ENCODE data around the gene HADHB.
"Not testable (repeated sequence)": the region's sequence is repeated elsewhere in the genome, so short reads cannot be mapped to it uniquely, and the experiment has no call there.

The HADHB gene

DNA sequence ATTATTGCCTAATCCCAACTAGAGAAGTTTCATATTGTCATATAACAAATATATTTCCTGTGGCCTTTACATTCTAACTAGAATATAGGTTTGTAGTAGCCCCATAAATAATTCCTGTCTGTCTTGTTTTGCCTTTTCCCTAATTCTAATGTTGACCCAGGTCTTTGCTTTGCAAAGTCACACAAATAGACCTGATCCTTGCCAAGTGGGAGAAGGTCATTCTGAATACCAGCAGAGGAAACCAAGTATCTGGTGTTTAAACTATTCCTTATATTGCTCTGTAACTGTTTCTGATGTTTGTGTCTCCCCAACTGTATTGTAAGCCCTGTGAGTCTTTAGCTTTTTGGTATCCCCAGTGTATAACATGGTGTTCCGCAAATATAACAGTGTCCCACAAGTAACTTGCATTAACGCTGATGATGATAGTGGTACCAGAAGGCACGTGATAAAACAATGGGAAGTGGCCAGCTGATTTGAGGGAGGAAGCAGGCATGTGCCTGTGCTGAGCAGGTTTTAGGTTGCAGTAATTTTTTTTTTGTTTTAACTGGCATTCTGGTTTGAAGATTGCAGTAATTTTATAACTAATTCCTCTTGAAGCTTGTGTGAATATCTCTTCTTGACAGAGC lies 11.1 kb downstream of the HADHB start:
- no peak overlapping the region for H3K4me3 Mint-ChIP-seq
- H3K4me1 Mint-ChIP-seq (ENCODE audit: low read depth in 2 of 2) = peaks cover 11 to 14% of the 10 kb centered on the region in 2 donors
- H3K9me3 Mint-ChIP-seq = no peaks in the 10 kb centered on the region
- ATAC-seq (replicated peaks) (no peak), DNase-seq (no peak)
- H3K27ac Mint-ChIP-seq = no peak overlapping the region
- no peaks in the 10 kb centered on the region for H3K27me3 Mint-ChIP-seq
- peaks cover 15% of the 10 kb centered on the region for H3K36me3 Mint-ChIP-seq (ENCODE audit: insufficient read depth)

DNA sequence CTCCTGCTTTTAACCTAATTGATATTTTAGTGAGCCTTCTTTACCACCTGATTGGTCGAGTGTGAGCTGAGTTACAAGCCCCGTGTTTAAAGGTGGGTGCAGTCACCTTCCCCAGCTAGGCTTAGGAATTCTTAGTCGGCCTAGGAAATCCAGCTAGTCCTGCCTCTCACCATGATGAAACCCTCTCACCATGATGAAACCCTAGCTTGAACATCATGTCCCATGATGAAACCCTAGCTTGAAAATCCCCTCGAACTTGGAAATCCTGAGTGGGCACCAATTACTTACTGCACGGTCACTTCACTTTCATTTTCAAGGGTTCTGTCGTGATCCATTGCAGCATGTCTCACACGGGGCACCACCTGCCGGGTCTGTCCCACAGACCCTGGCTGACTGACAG lies 14.1 kb downstream of the HADHB start:
- not testable (repeated sequence) for H3K27ac Mint-ChIP-seq; DNase-seq; H3K4me3 Mint-ChIP-seq; H3K27me3 Mint-ChIP-seq; H3K9me3 Mint-ChIP-seq; H3K4me1 Mint-ChIP-seq (ENCODE audit: low read depth in 2 of 2); ATAC-seq (replicated peaks)
- peaks cover 15% of the 10 kb centered on the region for H3K36me3 Mint-ChIP-seq (ENCODE audit: insufficient read depth)

DNA sequence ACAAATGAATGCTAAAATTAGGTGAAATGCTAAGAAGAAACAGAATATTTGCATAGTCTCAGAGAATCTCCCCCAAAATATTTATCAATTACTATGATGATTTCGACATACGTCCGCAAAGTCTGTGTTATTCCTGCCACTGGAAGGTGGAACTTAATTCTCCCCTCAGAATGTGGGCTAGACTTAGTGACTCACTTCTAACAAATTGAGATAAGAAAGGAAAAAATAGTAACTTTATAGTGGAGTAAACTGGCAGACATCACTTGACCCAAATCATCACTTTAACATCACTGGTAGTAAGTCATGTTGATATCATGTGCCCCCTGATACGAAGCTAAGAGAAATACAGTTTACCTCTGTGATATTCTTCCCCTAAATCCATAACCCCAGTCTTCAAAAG lies 23.5 kb downstream of the HADHB start:
- H3K9me3 Mint-ChIP-seq = no peaks in the 10 kb centered on the region
- no peak overlapping the region for H3K27ac Mint-ChIP-seq
- peaks cover 0 to 4% of the 10 kb centered on the region in 2 donors for H3K4me1 Mint-ChIP-seq (ENCODE audit: low read depth in 2 of 2)
- H3K4me3 Mint-ChIP-seq = no peak overlapping the region
- ATAC-seq (replicated peaks) (no peak), DNase-seq (no peak)
- H3K36me3 Mint-ChIP-seq (ENCODE audit: insufficient read depth) = peaks cover 43% of the 10 kb centered on the region
- no peaks in the 10 kb centered on the region for H3K27me3 Mint-ChIP-seq

DNA sequence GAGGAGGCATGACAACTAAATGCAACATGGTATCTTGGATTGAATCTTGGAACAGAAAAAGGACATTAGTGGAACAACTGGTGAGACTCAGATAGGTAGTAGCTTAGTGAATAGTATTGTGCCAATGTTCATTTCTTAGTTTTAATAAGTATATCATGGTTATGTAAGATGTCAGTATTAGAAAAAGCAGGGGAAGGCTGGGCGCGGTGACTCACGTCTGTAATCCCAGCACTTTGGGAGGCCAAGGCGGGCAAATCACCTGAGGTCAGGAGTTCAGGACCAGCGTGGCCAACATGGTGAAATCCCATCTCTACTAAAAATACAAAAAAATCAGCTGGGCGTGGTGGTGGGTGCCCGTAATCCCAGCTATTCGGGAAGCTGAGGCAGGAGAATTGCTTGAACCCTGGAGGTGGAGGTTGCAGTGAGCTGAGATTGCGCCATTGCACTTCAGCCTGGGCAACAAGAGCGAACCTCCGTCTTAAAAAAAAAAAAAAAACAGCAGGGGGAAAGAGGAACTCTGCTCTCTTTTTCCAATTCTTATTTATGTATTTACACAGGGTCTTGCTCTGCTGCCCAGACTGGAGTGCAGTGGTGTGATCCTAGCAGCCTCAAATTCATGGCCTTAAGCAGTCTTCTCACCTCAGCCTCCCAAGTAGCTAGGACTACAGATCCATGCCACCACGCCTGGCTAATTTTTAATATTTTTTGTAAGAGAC lies 24.1 kb downstream of the HADHB start:
- DNase-seq; ATAC-seq (replicated peaks); H3K4me3 Mint-ChIP-seq; H3K27ac Mint-ChIP-seq; H3K9me3 Mint-ChIP-seq; H3K4me1 Mint-ChIP-seq (ENCODE audit: low read depth in 2 of 2); H3K27me3 Mint-ChIP-seq: not testable (repeated sequence)
- peaks cover 49% of the 10 kb centered on the region for H3K36me3 Mint-ChIP-seq (ENCODE audit: insufficient read depth)

DNA sequence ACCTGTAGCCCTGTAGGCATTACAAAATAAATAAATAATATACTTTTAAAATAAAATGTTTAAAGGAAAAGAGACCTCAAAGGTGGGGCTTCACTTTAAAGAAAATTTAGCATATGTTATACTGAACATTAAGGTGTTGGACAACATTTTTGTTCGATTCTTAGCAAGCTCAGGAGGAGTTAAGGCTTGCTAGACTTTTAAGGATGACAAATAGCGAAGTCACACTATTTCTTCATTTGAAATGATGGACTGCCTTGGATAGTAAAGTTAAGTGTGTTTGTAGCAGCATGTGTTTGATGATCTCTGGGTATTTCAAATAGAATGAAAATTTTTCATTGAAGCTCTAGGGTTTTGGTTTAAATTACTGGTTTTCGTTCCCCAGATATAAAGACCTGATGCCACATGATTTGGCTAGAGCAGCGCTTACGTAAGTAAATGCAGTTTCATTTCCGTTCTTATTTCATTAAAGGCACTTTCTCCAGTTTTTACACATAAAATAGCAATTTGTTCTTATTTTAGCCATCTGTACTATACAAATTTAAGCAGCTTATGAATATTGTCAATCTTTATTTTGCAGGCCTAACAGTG lies 24.9 kb downstream of the HADHB start:
- H3K27ac Mint-ChIP-seq = peak overlapping the region in 1 of 2 donors; percentile 1
- ATAC-seq (replicated peaks) = no peak
- H3K4me1 Mint-ChIP-seq (ENCODE audit: low read depth in 2 of 2) = peaks cover 0 to 4% of the 10 kb centered on the region in 2 donors
- H3K4me3 Mint-ChIP-seq = no peak overlapping the region
- no peak for DNase-seq
- H3K27me3 Mint-ChIP-seq = no peaks in the 10 kb centered on the region
- H3K36me3 Mint-ChIP-seq (ENCODE audit: insufficient read depth) = peaks cover 48% of the 10 kb centered on the region
- H3K9me3 Mint-ChIP-seq = no peaks in the 10 kb centered on the region

DNA sequence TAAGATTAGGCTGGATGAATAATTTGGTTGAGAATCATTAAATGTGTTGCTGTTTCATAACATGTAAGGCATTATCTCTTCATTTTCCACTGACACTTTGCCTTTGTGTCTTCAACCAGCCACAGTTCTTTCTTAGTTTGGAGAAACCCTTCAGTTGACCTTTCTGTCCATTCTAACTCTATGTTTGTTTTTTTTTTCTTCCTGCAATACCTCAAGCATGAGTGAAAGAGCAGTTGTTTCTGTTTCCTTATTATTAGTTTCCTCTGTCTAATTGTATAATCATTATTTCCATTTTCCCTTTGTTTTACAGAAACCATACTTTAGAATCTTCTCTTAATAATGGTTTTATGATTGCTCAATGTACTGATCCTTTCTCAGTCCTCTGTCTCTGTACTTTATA lies 25.6 kb downstream of the HADHB start:
- Mint-ChIP-seq H3K4me3 (no peak overlapping the region), H3K27me3 (no peaks in the 10 kb centered on the region), H3K27ac (peak overlapping the region; percentile 1 to 5), H3K4me1 (ENCODE audit: low read depth in 2 of 2) (peaks cover 0 to 4% of the 10 kb centered on the region in 2 donors), H3K9me3 (no peaks in the 10 kb centered on the region), H3K36me3 (ENCODE audit: insufficient read depth) (peaks cover 42% of the 10 kb centered on the region)
- DNase-seq (no peak), ATAC-seq (replicated peaks) (no peak)

DNA sequence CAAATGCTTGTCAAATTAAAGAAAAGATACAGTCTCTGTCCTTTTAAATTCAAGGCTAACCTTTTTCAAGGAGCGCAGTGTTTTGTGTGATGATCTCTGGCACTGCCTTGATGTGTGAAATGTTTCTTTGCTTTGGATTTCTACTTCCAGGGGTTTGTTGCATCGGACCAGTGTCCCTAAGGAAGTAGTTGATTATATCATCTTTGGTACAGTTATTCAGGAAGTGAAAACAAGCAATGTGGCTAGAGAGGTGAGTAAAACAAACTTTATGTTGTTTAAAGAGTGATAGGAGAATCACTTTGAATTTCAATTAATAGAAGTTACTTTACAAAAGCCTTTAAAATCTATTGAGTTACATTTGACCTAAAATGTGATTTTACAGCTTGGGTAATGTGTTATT lies 28.8 kb downstream of the HADHB start:
- Mint-ChIP-seq H3K36me3 (ENCODE audit: insufficient read depth) (peaks cover 43% of the 10 kb centered on the region), H3K4me1 (ENCODE audit: low read depth in 2 of 2) (peaks cover 0 to 4% of the 10 kb centered on the region in 2 donors), H3K27me3 (no peaks in the 10 kb centered on the region), H3K27ac (peak overlapping the region in 1 of 2 donors; percentile 46), H3K4me3 (no peak overlapping the region), H3K9me3 (no peaks in the 10 kb centered on the region)
- DNase-seq (no peak), ATAC-seq (replicated peaks) (no peak)

DNA sequence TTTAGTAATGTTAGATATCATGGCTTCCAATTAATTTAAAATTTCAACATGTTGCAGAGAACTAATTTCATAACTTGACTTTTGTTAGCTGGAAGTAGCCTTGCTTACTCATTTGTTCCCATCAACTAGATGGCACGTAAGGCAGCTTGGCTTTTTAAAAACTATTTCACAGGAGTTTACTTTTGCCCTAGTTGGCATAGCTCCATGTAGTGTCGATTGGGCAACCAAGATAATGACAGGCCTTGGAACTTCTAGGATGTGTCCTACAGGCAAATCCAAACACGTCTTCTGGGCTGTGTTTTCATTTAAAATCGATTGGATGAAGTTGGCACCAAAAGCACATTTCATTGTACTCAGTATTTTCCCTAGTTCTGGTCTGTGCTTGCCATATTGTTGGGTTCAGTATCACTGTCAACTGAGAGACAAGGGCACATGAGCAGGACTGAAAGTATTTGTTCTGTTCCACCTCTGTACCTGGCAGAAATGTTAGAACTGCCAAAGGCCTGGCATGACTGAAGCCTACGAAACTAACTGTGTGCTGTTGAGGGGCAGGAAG lies 29.4 kb downstream of the HADHB start:
- H3K9me3 Mint-ChIP-seq = no peaks in the 10 kb centered on the region
- DNase-seq (no peak), ATAC-seq (replicated peaks) (no peak)
- no peak overlapping the region for H3K4me3 Mint-ChIP-seq
- H3K4me1 Mint-ChIP-seq (ENCODE audit: low read depth in 2 of 2) = peaks cover 0 to 4% of the 10 kb centered on the region in 2 donors
- H3K27ac Mint-ChIP-seq = peak overlapping the region in 1 of 2 donors; percentile 46
- peaks cover 47% of the 10 kb centered on the region for H3K36me3 Mint-ChIP-seq (ENCODE audit: insufficient read depth)
- no peaks in the 10 kb centered on the region for H3K27me3 Mint-ChIP-seq

DNA sequence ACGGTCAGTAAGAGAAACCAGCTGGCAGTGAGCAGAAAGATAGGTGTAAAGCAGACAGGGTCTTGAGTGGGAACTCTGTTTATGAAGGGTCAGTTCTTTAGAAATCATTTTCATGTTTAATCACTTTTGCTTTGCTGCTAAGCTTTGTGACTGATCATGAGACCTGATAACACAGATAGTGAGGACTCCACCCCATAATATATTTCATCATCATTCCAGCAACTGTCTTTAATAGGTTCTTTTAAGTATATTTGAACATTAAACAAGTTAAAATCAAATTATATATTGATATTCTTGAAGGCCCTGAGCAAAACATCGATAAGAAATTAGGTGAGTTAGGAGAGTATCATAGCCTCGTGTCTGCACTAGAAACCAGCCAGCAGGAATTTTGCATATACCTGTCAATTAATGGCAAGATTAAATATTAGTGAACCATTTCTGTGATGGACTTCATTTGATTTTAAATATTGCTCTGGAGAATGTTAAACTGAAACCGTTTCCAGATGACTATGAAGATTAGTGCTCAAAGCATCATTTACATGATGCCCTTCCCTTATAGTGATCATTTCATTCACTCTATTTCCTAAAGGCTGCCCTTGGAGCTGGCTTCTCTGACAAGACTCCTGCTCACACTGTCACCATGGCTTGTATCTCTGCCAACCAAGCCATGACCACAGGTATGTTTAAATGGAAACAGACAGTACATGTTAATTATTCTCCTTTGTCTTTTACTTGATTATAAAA lies 31.9 kb downstream of the HADHB start:
- Mint-ChIP-seq H3K4me3 (no peak overlapping the region), H3K36me3 (ENCODE audit: insufficient read depth) (peaks cover 61% of the 10 kb centered on the region), H3K27me3 (no peaks in the 10 kb centered on the region), H3K27ac (no peak overlapping the region), H3K4me1 (ENCODE audit: low read depth in 2 of 2) (no peaks in the 10 kb centered on the region), H3K9me3 (no peaks in the 10 kb centered on the region)
- no peak for DNase-seq
- ATAC-seq (replicated peaks) = no peak

DNA sequence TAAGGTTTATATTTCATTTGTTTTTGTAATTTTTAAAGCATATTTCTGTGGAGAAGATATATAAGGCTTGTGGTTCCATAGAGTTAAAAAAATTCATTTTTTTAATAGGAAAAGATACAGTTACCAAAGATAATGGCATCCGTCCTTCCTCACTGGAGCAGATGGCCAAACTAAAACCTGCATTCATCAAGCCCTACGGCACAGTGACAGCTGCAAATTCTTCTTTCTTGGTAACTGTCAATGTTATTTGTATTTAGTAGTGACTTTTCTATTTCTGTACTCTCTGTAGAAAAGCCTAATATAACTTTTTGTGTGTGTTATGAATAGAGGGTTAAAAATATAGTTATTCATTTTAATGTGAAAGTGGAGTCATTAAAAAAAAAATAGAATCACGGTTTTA lies 35.1 kb downstream of the HADHB start:
- Mint-ChIP-seq H3K27me3 (no peaks in the 10 kb centered on the region), H3K36me3 (ENCODE audit: insufficient read depth) (peaks cover 75% of the 10 kb centered on the region), H3K27ac (no peak overlapping the region), H3K4me1 (ENCODE audit: low read depth in 2 of 2) (no peaks in the 10 kb centered on the region), H3K4me3 (no peak overlapping the region), H3K9me3 (no peaks in the 10 kb centered on the region)
- DNase-seq = no peak
- no peak for ATAC-seq (replicated peaks)

DNA sequence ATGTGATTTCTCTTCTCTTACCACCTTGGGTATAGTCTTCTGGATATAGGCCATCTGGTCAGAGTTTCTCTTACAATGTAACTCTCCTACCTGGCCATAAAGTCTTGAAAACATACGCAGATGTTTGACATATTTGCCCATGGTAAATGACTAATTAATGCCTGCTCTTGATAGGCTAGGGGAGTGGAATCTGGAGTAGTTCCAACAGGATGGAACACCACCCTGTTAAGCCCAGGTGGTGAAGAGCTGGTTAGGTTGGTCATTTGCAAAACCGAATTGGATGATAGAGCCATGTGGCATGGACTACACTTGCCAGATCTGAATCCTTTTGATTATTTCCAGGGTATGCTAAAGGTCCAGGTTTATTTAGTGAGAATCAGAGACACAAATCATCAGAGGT lies 36.5 kb downstream of the HADHB start:
- H3K27ac Mint-ChIP-seq = peak overlapping the region in 1 of 2 donors; percentile 23
- no peak for DNase-seq
- no peaks in the 10 kb centered on the region for H3K4me1 Mint-ChIP-seq (ENCODE audit: low read depth in 2 of 2)
- no peak for ATAC-seq (replicated peaks)
- peaks cover 86% of the 10 kb centered on the region for H3K36me3 Mint-ChIP-seq (ENCODE audit: insufficient read depth)
- no peak overlapping the region for H3K4me3 Mint-ChIP-seq
- no peaks in the 10 kb centered on the region for H3K27me3 Mint-ChIP-seq
- H3K9me3 Mint-ChIP-seq = no peaks in the 10 kb centered on the region

DNA sequence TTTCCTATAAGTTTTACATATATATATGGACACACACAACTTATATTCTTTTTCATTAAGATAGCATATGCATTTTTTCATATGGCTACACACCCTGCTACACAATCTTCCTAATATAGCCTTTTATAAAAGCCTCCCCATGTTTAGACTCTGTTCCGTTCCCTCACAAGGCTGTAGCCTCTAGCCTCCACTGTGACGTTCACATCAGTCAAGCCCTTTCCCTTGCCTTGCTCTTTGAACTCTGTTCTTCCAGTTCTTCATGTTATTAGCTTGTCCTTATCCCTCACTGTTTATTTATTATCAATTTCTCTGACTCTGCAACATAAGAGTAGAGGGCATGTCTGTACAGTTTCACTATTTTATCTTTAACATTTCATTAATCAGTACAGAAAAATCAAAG lies 38.9 kb downstream of the HADHB start:
- Mint-ChIP-seq H3K4me1 (ENCODE audit: low read depth in 2 of 2) (no peaks in the 10 kb centered on the region), H3K36me3 (ENCODE audit: insufficient read depth) (peaks cover 93% of the 10 kb centered on the region), H3K4me3 (no peak overlapping the region), H3K27ac (no peak overlapping the region), H3K9me3 (no peaks in the 10 kb centered on the region), H3K27me3 (no peaks in the 10 kb centered on the region)
- DNase-seq (no peak), ATAC-seq (replicated peaks) (no peak)

DNA sequence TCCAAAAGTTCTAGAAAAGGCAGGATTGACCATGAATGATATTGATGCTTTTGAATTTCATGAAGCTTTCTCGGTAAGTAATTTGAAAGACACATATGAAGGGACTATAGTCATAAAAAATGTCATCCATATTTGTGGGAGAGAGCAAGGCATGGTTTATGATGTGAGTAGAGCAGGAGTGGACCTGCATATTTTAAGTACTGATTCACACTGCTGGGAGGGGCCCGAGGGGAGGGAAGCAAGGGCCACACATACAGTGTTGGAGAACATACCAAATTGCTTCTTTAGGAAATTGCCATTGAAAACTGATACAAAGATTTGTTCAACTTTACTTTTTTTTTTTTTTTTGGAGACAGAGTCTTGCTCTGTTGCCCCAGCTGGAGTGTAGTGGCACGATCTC lies 39.4 kb downstream of the HADHB start:
- peaks cover 88% of the 10 kb centered on the region for H3K36me3 Mint-ChIP-seq (ENCODE audit: insufficient read depth)
- DNase-seq = no peak
- no peak overlapping the region for H3K4me3 Mint-ChIP-seq
- ATAC-seq (replicated peaks) = no peak
- no peak overlapping the region for H3K27ac Mint-ChIP-seq
- H3K9me3 Mint-ChIP-seq = no peaks in the 10 kb centered on the region
- H3K27me3 Mint-ChIP-seq = no peaks in the 10 kb centered on the region
- no peaks in the 10 kb centered on the region for H3K4me1 Mint-ChIP-seq (ENCODE audit: low read depth in 2 of 2)
